HEK293 (cell line): ENCODE results near the gene HOXA6.

Experiments
- ATF2 ChIP-seq: fragments of 450-650 bp; formaldehyde crosslinking; IDR thresholded peaks from 2 replicates; pipeline ENCODE4 v1.5.1; 2016; ENCODE audit warnings: missing biosample characterization, missing genetic modification characterization, low read depth
- BCL6B ChIP-seq: fragments of 450-650 bp; formaldehyde crosslinking; IDR thresholded peaks from 2 replicates; pipeline ENCODE4 v1.5.1; 2017; ENCODE audit warnings: missing biosample characterization, missing genetic modification characterization
- KLF16 ChIP-seq: fragments of 450-650 bp; formaldehyde crosslinking; IDR thresholded peaks from 2 replicates; pipeline ENCODE4 v1.5.1; 2017; ENCODE audit warnings: missing biosample characterization, missing genetic modification characterization
- KLF9 ChIP-seq: fragments of 450-650 bp; formaldehyde crosslinking; IDR thresholded peaks from 2 replicates; pipeline ENCODE4 v1.5.1; 2016; ENCODE audit warnings: missing biosample characterization, missing genetic modification characterization, low read depth
- PRDM2 ChIP-seq: fragments of 450-650 bp; formaldehyde crosslinking; IDR thresholded peaks from 2 replicates; pipeline ENCODE4 v1.5.1; 2016; ENCODE audit warnings: missing biosample characterization, missing genetic modification characterization, borderline replicate concordance
- RBAK ChIP-seq: fragments of 450-650 bp; formaldehyde crosslinking; IDR thresholded peaks from 2 replicates; pipeline ENCODE4 v1.5.1; 2016; ENCODE audit warnings: missing biosample characterization, missing genetic modification characterization
- YY1 ChIP-seq: fragments of 450-650 bp; formaldehyde crosslinking; IDR thresholded peaks from 2 replicates; pipeline ENCODE4 v1.5.1; 2018; ENCODE audit warnings: missing biosample characterization, missing genetic modification characterization
- YY2 ChIP-seq: fragments of 450-650 bp; formaldehyde crosslinking; IDR thresholded peaks from 2 replicates; pipeline ENCODE4 v1.5.1; 2016; ENCODE audit warnings: missing biosample characterization, missing genetic modification characterization
- ZBTB6 ChIP-seq: fragments of 450-650 bp; formaldehyde crosslinking; IDR thresholded peaks from 2 replicates; pipeline ENCODE4 v1.5.1; 2017; ENCODE audit warnings: missing biosample characterization, missing genetic modification characterization
- ZFHX2 ChIP-seq: fragments of 450-650 bp; formaldehyde crosslinking; conservative IDR thresholded peaks from 2 replicates; pipeline ENCODE4 v1.5.1; 2016; ENCODE audit warnings: missing biosample characterization, missing genetic modification characterization
- ZFP41 ChIP-seq: fragments of 450-650 bp; formaldehyde crosslinking; IDR thresholded peaks from 2 replicates; pipeline ENCODE4 v1.5.1; 2016; ENCODE audit warnings: missing biosample characterization, missing genetic modification characterization, borderline replicate concordance
- ZNF133 ChIP-seq: fragments of 450-650 bp; formaldehyde crosslinking; IDR thresholded peaks from 2 replicates; pipeline ENCODE4 v1.5.1; 2016; ENCODE audit warnings: missing biosample characterization, missing genetic modification characterization
- ZNF175 ChIP-seq: fragments of 450-650 bp; formaldehyde crosslinking; IDR thresholded peaks from 2 replicates; pipeline ENCODE4 v1.5.1; 2016; ENCODE audit warnings: missing biosample characterization, missing genetic modification characterization
- ZNF26 ChIP-seq: fragments of 450-650 bp; formaldehyde crosslinking; IDR thresholded peaks from 2 replicates; pipeline ENCODE4 v1.5.1; 2016; ENCODE audit warnings: missing biosample characterization, missing genetic modification characterization
- ZNF280D ChIP-seq: fragments of 450-650 bp; formaldehyde crosslinking; IDR thresholded peaks from 2 replicates; pipeline ENCODE4 v1.5.1; 2016; ENCODE audit warnings: missing biosample characterization, missing genetic modification characterization
- ZNF350 ChIP-seq: fragments of 450-650 bp; formaldehyde crosslinking; IDR thresholded peaks from 2 replicates; pipeline ENCODE4 v1.5.0; 2017; ENCODE audit warnings: missing biosample characterization, mild to moderate bottlenecking, missing genetic modification characterization
- ZNF391 ChIP-seq: fragments of 450-650 bp; formaldehyde crosslinking; IDR thresholded peaks from 2 replicates; pipeline ENCODE4 v1.5.1; 2016; ENCODE audit warnings: low read depth, missing biosample characterization, missing genetic modification characterization, borderline replicate concordance
- ZNF416 ChIP-seq: fragments of 450-650 bp; formaldehyde crosslinking; IDR thresholded peaks from 2 replicates; pipeline ENCODE4 v1.5.1; 2016; ENCODE audit warnings: missing biosample characterization, missing genetic modification characterization
- ZNF549 ChIP-seq: fragments of 450-650 bp; IDR thresholded peaks from 2 replicates; pipeline ENCODE4 v1.5.1; 2018; ENCODE audit warnings: missing biosample characterization, missing genetic modification characterization, mild to moderate bottlenecking, inconsistent platforms, moderate library complexity
- ZNF561 ChIP-seq: fragments of 450-650 bp; IDR thresholded peaks from 2 replicates; pipeline ENCODE4 v1.5.1; 2018; ENCODE audit warnings: missing biosample characterization, missing genetic modification characterization, borderline replicate concordance
- ZNF624 ChIP-seq: fragments of 450-650 bp; formaldehyde crosslinking; IDR thresholded peaks from 2 replicates; pipeline ENCODE4 v1.5.1; 2017; ENCODE audit warnings: missing biosample characterization, missing genetic modification characterization
- ZNF639 ChIP-seq: fragments of 450-650 bp; formaldehyde crosslinking; IDR thresholded peaks from 2 replicates; pipeline ENCODE4 v1.5.1; 2016; ENCODE audit warnings: missing biosample characterization, missing genetic modification characterization
- ZNF677 ChIP-seq: fragments of 450-650 bp; IDR thresholded peaks from 2 replicates; pipeline ENCODE4 v1.5.0; 2018; ENCODE audit warnings: missing biosample characterization, mild to moderate bottlenecking, missing genetic modification characterization, moderate library complexity
- ZNF792 ChIP-seq: fragments of 450-650 bp; formaldehyde crosslinking; IDR thresholded peaks from 2 replicates; pipeline ENCODE4 v1.5.1; 2016; ENCODE audit warnings: missing biosample characterization, missing genetic modification characterization
- ZNF837 ChIP-seq: fragments of 450-650 bp; formaldehyde crosslinking; IDR thresholded peaks from 2 replicates; pipeline ENCODE4 v1.5.1; 2016; ENCODE audit warnings: missing biosample characterization, missing genetic modification characterization

The HOXA6 gene

GRCh38 chr7:27134392-27134791, 13.2 kb downstream of the HOXA6 start (continued):
- TF ChIP-seq ZBTB6 (tag by site-specific recombination) = no peak
- TF ChIP-seq ZNF639 (tag by site-specific recombination) = 0 out of 2 replicates have a peak, but pooled peaks have one; percentile 41
- no peak for TF ChIP-seq ZNF837 (tag by site-specific recombination)
- TF ChIP-seq YY2 (tag by site-specific recombination) = no peak
- TF ChIP-seq KLF16 (tag by site-specific recombination) = no peak
- no peak for TF ChIP-seq ATF2 (tag by site-specific recombination)
- no peak for TF ChIP-seq ZNF350 (tag by site-specific recombination)
- no peak for TF ChIP-seq ZFP41 (tag by site-specific recombination)
- no peak for TF ChIP-seq ZNF561 (tag by site-specific recombination)
- TF ChIP-seq BCL6B (tag by site-specific recombination) = no peak
- 0 out of 2 replicates have a peak, but pooled peaks have one; percentile 18 for TF ChIP-seq ZNF391 (tag by site-specific recombination)
- no peak for TF ChIP-seq YY1
- TF ChIP-seq ZNF416 = no peak
- TF ChIP-seq PRDM2 = no peak
- no peak for TF ChIP-seq ZNF280D
- no peak for TF ChIP-seq ZNF133
- TF ChIP-seq ZNF677 (tag by site-specific recombination) = no peak
- TF ChIP-seq ZNF175 = no peak
- TF ChIP-seq KLF9 (tag by site-specific recombination) = no peak
- TF ChIP-seq ZFHX2 (tag by site-specific recombination) = no peak
- no peak for TF ChIP-seq ZNF624 (tag by site-specific recombination)
- no peak for TF ChIP-seq ZNF792
- TF ChIP-seq ZNF26 (tag by site-specific recombination) = no peak
- no peak for TF ChIP-seq RBAK (tag by site-specific recombination)
- no peak for TF ChIP-seq ZNF549 (tag by site-specific recombination)
